Measurements from ENCODE around the gene PLA2G4B.

Gene PLA2G4B

DNA sequence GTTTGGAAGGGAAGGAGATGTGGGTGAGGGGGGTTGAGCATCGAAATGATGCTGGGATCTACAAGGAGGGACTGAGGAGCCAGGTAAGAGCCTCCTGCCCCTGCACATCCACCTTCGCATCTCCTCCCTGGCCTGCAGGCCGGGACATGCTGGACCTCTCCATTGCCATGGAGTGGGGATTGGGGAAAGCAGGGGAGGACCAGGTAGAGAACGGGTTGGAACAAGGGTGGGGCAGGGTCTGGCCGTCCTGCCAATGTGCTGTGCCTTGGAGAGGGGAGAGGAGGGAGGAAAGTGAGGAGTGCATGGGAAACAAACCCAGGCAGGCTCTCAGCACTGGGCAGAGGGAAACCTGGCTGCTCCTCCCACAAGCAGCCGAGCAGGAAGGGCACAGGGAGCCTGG, 10.6 kb downstream of the PLA2G4B start:
- no peak for DNase-seq (ENCODE audit: low read depth in 2 of 2)

DNA sequence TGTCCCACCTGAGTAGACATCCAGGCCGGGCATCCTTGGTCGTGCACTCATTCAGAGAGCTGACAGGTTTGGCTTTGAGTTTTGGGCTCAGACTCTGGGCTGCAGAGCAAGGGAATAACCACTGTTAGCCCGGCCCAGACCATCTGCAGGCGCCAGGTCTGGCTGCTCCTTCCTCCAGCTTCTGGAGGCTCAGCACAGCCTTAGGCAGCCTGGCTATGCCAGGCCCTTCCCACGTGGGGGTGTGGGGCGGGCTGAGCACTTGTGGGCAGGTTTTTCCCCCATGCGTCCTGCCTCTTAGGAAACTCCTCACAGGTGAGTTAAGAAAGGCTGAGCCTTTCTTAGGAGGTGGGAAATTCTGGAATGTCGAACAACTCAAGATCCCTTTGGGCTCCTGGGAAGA, 11.2 kb downstream of the PLA2G4B start:
- no peak for DNase-seq (ENCODE audit: low read depth in 2 of 2)

DNA sequence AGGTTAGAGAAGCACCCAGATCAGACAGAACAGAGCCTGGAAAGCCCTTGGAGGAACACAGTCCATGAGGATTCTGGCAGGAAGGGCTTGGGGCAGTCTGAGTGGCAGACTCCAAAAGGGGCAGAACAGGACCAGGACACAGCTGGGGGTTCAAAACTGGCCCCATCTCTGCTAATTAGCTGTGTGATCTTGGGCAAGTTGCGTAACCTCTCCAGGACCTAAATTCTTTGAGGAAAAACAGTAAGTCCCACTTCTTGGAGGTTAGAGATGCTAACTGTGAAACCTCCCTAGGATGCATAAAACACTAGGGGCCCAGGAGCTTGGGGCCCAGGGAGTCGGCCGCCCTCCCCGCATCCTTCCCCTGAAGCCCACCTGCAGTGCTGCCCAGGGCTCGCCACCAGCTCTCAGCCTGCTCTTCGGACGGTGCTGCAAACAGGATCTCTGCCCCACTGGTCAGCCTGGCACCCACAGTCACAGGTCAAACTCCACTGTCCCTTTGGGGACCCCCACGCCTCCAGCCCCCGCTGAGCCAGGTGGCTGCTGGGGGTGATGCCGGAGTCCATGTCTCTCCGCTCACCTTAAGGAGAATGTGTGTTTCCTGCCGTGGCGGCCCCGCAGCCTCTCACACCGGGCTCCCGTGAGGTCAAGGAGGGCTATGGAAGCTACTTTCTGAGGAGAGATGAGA, 12.0 kb downstream of the PLA2G4B start:
- DNase-seq (ENCODE audit: low read depth in 2 of 2) = no peak

DNA sequence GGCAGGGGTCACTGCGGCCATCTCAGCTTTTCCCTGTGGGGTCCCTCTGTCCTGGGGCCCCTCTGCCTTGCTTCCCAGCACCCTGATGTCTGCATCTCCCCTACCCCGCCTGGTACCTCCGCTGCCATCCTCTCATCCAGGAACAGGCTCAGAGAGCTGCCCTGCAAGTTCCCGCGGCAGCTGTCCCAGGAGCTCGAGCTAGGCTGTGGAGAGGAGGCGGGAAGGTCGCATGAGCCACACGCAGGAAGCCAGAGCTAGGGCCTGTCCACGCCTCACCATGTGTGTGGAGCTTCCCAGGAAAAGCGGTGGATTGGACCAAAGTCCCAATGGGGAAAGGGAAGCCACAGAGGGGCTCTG, 12.5 kb downstream of the PLA2G4B start:
- no peak for DNase-seq (ENCODE audit: low read depth in 2 of 2)

DNA sequence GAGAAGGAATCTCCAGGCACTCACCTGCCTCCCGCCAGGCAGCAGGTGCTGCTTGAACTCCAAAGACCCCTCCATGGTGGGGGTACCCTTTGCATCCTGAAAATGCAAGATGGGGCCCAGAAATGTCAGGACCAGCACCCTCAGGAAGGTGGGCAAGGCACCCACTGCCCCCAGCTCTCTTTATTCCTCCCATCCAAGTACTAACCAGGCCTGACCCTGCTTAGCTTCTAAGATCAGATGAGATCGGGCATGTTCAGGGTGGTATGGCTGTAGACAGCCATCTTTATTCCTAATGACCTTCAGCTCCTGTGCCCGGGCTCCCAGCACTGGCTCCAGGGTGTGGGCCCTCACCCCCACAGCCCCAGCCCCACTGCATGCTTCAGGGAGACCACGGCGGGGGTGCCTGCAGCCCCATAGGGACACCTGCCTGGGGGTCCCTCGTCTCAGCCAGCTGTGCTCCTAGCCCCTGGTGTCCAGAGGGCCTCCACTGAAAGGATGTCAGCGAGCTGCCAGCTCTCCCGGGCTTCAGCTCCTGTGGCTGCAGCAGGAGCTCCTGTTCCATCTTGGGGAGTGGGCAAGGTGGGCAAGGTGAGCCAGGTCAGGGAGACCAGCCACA, 13.2 kb downstream of the PLA2G4B start:
- no peak for DNase-seq (ENCODE audit: low read depth in 2 of 2)

DNA sequence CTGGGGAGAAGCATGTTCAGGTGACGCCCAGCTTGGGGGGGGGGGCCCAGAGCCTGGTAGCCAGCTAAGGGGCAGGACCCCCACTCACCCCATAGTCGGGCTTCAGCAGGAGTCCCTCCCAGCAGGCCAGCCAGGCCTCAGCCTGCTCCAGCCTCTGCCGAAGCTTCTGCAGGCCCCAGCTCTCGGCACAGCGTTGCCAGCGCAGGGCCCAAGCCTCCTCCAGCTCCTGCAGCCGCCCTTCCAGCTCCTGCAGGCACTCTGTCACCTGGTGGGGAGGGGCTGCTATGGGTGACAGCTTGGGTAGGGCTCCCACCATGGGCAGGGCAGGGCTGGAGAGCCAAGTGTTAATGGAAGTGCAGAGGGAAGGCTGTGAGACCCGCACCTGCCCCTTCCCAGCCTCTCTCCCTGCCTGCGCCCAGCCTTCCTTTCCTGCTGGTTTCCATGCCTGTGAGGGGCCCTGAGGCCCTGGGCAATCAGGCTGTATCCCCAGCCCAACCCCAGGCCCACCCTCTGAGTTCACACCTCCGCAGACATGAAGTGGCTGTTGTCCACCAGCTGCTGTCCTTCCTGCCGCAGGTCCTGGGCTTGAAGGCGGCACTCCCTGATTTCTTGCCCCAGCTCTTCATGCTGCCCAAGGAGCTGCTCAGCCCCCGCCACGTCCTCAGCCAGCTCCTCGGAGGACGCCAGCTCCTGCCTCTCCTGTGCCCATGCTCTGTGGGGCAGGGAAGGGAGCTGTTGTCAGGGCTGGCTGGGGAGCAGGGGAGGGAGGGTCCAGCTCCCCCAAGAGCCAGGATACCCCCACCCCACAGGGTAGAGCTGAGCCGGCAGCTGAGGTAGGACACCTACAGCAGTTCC, 14.3 kb downstream of the PLA2G4B start:
- no peak for DNase-seq (ENCODE audit: low read depth in 2 of 2)

DNA sequence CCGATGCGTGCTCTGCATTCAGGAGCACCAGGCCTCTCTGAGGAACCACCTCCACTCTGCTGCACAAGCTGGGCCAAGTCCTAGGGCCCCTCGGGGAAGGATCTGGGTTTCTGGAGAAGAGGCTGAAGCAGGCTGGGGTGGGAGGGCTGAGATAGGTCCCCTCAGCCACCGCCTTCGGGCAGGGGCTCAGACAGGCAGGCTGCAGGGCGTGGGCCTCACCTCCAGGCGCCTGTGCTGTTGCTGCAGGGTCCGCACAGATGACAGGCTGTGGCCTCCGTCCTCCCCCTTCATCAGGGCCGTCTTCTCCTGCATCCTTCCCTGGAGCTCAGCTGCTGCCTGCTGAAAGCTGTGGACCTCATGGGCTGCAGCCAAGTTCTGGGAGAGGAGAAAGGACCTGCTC, 15.2 kb downstream of the PLA2G4B start:
- DNase-seq (ENCODE audit: low read depth in 2 of 2) = no peak

DNA sequence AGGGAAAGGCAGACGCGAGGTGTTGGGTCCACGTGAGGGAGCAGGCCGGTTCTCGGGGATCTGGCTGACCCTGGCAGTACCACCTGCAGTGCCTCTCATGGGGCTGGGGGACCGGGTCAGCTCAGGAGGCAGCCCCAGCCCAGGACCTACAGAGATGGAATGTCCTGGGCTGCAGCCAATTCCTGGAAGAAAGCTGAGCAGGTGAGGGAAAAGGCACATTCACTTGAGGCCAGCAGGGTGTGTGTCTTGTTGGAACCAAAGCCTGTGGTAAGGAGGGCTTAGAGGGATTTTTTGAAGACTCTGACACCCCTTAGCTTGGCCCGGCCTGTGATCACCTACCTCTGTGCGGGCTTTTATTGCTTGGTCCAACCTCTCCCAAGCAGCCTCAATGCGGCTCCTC, 15.8 kb downstream of the PLA2G4B start:
- DNase-seq (ENCODE audit: low read depth in 2 of 2) = no peak

DNA sequence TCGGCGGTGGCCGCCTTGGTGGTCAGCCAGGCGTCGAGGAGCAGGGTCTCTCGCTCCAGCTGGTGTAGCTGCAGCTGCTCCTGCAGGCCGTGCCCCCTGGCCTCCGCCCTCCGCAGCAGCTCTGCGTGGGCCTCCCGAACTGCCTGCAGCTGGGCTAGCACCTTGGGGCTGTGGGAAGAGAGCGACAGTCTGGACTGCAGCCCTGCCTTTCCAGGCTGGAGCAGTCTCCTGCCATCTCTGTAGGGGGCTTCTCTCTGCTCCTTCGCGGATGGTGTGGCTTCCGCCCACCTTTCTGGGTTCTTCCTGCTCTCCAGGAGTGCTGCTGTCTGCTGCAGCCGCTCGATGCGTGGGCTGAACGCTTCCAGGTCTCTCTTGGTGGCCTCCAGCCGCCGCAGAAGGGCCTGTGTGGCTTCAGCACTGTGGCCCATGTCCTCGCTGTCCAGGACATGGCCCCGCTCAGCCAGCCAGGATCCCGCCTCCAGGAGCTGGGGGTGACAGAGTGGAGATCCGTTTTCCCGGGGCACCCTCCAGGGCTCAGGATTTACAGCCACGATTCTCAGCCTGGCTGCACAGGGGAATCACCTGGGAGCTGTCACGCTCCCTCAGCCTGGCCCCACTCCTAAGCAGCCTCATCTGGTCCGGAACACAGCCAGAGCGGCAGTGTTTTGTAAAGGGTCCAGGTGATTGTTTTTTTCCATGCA, 16.8 kb downstream of the PLA2G4B start:
- no peak for DNase-seq (ENCODE audit: low read depth in 2 of 2)

DNA sequence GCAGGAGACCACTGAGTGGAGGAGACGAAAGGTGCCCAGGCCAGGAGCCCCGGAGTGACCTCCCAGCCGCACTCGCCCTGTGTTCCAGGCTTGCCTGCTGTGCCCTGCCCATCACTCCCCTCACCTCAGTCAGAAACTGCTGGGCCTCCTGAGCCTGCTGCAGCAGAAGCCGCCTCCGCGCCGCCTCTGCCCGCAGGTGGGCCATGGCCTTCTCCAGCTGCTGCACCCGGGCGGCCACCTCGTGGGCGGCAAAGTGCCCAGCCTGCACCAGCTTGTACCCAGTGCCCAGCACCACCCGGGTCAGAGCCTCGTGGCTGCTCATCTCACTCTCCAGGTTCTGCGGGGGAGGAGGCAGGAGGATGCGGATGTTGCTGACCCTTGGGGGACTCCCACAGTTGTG, 17.6 kb downstream of the PLA2G4B start:
- DNase-seq (ENCODE audit: low read depth in 2 of 2) = no peak

DNA sequence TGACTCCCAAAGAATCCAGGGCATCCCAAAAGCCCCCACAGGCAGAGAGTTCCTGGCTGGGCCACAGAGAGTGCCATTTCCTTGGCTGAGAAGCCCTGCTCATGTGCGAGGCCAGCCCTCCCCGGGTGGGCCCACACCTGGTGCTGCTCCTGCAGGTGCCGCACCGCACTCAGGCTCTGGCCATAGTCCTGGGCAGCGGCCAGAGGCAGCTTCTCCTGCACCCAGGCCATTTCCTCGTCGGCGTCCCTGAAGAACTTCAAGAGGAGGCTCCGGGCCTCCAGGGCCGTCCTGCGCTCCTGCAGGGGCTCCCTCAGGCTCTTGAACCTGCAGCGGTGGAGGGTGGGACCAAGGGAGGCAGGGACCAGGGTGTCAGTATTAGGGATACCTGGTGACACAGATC, 18.1 kb downstream of the PLA2G4B start:
- no peak for DNase-seq (ENCODE audit: low read depth in 2 of 2)

DNA sequence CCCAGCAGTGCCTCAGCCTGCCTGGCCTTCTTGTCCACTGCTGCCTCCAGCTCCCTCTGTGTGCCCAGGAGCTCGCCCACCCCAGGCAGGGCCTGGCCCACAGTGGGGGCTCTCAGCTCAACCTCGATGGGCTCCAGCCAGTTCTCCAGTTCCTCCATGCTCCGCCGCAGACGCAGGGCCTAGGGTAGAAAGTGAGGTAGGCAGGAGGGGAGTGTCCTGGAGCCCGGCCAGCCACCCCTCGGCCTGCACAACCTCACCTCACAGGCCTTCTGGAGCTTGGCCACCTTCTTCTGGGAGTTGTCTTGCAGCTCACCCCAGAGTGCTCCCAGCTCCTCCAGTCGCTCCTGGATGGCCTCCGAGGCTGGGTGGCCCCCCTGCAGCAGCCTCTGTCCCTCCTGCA, 18.7 kb downstream of the PLA2G4B start:
- DNase-seq (ENCODE audit: low read depth in 2 of 2) = no peak

DNA sequence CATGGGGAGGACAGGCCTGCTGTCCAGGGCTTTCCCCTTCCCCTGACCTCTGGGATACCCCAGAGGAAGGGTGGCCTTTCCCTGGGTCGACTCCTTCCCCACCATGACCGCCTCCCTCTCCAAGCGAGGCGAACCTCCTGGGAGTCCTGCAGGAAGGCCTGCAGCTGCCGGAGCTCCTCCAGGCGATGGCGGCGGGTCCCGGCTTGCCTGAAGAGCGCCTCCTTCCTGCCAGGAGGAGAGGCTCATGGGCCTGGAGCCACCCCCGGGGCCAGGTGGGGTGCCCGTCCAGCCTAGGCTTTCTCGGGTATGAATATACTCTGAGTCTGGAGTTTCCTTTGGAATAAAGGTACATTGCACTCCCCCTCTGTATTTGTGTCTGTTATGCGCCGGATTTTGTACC, 20.1 kb downstream of the PLA2G4B start:
- DNase-seq (ENCODE audit: low read depth in 2 of 2) = no peak

DNA sequence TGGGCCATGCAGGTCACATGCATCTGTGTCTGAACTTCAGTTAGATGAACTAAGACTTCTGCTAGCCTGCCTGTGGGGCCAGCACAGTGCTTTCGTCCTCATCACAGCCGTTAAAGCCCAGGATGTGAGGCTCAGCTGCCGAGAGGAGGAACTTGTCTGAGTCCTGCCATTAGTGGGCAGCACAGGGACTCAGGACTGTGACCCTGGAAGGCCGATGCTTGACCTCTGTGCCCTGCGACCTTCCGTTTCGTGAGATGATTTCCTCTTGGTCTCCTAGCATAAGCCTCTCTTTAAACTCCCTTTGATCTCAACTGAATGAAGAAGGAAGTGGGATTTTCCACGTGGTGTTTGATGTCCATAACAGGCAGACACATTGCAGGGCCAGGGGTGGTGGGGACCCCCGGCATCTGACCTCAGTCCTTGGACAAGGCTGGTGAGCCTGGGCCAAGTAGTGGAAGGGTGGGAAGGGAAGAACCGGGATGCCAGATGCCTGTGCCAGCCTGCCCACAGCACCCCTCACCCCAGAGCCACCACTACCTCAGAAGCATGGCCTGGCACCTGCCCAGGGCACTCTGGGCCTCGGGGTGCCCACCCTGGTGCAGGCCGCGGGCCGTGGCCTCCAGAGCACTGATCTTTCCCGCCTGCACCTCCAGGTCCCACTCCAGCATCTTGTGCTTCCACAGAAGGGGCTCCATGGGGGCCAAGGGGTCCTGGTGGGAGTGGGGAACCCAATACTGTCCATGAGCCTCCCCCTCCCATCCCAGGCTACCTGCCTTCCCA, 21.6 kb downstream of the PLA2G4B start:
- no peak for DNase-seq (ENCODE audit: low read depth in 2 of 2)

DNA sequence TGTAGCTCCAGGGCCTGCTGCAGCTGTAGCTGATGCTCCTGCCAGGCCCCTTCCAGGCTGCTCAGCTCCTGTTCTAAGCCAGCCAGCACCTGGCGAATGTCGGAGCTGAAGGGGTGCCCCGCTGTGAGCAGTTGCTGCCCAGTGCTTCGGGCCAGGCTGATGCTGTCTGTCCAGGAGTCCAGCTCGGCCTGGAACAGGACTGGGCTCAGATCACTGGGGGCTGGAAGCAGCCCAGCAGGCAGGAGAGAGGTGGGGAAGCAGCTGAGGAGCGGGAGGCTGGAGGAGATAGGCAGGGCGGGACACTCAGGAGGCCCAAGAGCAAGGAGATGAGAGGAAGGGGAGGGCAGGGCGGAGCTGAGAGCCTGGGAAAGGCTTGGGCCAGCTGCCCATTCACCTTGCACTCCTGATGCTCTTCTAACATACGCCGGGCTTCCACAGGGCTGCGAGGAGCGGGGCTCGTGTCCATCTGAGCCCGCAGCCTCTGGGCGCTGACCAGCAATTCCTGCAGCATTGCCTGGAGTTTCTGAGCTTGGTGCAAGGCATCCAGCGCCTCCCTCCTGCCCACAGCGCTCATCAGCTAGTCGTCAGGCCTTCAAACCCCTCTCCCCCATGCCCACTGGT, 23.2 kb downstream of the PLA2G4B start:
- no peak for DNase-seq (ENCODE audit: low read depth in 2 of 2)

DNA sequence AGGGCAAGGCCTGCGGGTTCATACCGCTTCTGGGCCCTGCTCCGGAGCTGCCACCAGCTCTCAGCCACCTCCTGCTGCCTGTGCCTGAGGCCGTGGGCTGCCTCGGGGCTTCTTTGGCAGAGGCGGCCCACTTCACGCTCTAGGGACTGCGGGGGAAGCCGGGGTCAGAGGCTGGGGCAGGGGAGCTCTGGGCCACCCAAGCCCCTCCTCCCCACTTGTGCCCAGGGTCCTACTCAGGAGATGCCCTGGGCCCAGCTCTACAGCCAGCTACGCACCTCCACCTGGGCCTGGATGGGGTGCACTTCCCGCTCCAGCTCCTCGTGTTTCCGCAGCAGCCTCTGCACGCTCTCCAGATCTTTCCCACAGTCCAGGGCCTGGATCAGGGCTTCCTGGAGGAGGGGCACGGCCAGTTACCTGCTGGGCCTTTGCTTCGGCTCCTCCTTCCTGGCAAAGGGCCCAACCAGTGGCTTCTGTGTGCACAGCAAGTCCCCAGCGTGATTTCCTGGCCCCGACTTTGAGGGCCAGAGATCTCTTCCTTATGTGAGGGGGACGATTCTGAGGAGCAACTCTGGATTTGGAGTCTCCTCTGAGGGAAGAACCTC, 24.0 kb downstream of the PLA2G4B start:
- no peak for DNase-seq (ENCODE audit: low read depth in 2 of 2)

DNA sequence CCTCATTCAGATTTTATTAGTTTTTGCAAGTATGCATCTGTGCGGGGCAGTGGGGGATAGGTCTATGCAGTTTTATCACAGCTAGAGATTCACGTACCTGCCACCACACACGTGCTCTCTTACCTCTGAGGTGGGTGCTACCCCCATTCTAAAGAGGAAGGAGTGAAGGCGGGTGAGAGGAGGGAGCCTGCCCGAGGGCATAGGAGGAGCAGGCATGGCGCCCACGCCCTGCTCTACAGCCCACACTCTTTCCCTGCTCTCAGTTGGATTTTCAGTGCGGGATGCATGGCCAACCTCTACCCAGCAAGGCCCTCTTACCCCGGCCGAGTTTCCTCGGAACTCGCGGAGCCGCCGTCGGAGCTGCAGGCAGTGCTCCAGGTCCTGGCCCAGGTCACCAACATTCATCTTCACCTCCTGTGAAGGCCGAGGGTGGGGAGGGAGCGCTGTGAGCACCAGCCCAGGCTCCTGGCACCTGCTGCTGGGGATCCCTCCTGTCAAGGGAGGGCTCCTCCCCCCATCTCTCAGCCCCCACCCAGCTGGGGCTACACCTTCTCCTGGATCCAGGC, 26.9 kb downstream of the PLA2G4B start:
- no peak for DNase-seq (ENCODE audit: low read depth in 2 of 2)

DNA sequence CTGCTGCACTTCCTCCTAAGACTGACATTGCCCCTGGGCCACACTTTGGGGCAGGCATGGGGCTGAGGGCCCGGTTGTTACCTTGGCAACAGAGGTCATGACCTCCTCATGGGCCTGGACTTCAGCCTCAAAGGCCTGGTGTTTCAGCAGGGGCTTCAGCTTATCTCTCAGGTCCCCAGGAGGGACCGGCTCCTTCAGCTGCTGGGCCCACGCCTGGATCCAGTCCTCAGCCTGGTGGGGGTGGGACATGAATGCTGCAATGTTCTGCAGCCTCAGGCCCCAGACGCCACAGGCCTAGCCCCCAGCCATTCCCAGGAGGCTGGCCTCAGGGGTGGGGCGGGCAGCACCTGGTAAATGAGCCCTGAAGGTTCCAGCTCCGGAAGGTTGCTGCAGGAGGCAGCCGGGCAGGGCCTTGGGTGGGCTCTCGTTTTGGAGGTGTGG, 27.6 kb downstream of the PLA2G4B start:
- no peak for DNase-seq (ENCODE audit: low read depth in 2 of 2)

DNA sequence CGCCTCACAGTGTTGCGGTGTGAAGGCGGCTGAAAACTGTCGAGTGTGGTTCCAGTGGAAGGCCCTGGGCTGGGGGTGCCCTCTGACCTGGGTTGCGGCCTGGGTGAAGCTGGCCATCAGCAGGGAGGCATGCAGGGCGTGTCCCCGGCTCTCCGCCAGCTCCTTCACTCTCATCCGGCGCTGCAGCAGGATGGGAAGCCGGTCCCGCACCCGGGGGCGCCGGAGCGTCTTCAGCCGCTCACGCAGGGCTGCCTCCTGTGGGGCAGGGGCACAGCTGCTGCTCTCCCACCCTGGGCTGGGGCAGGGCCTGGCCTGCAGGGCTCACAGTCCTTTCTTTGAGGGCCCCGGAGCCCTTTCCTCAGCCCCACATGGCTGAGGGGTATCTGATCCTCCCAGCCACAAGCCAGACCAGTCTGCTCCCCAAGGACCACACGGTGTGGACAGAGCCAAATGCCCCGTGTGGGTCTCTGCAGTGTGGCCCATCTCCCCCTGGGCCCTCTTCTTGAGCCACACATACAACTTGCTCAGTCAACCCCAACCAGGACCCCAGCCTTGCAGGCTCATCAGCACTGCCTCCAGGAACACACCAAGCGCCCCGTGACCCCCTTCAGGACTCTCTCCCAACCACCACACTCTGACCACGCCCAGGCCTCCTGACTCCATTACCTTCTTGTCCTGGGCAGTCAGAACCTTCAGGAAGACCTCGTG, 28.4 kb downstream of the PLA2G4B start:
- DNase-seq (ENCODE audit: low read depth in 2 of 2) = no peak

DNA sequence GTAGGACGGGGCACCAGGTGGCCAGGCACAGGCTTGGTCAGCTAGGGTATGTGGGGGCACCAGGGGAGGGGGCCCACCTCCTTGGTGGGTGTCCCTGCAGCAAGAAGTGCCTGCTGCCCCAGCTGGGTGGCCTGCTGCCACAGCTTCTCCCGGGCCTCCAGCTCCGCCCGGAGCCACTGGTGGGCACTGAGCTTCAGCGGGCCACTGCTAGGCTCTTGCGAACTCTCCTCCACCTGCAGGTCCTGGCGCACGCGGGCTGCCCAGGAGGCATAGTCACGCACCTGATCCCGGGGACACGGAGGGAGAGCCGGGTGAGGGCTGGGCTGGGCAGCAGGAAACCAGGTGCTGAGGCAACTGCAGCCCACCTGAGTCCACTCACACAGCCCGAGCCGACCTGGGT, 29.7 kb downstream of the PLA2G4B start:
- no peak for DNase-seq (ENCODE audit: low read depth in 2 of 2)

All from stimulated activated CD8-positive, alpha-beta memory T cell treated with anti-CD3 and anti-CD28 coated beads, Interleukin-15, amount 100 ng/mL, for 48 hours (primary cell).